GM23338 (cell line): Measurements from ENCODE around the gene DIP2C. TPM values are rescaled to one million over a fixed set of nuclear protein-coding genes. Genes with fewer than 3 reads are reported as not detected.

Experiments
- ATAC-seq: fragments of 200-7000 bp; cut with Tn5 transposase; 3 replicates; pipeline ENCODE4 v1.9.1; 2020
- DNase-seq: peaks from one replicate; pipeline ENCODE4 v3.0.0-alpha.2; 2015; ENCODE audit warnings: low spot score
- H2AFZ ChIP-seq: fragments of 200-600 bp; sonication (generic); 2 replicates; pipeline ENCODE4 v1.8.0; 2016; ENCODE audit warnings: antibody characterized with exemption, mild to moderate bottlenecking, moderate library complexity
- H3F3A ChIP-seq: fragments of 200-600 bp; sonication (generic); replicated peaks from 2 replicates; pipeline ENCODE4 v1.8.0; 2017; ENCODE audit warnings: antibody characterized with exemption, mixed run types, low read depth
- H3K27ac ChIP-seq: fragments of 200-600 bp; sonication (generic); 2 replicates; pipeline ENCODE4 v1.6.1; 2016; ENCODE audit warnings: low read depth
- H3K27me3 ChIP-seq: fragments of 200-600 bp; sonication (generic); 2 replicates; pipeline ENCODE4 v1.8.0; 2016; ENCODE audit warnings: mild to moderate bottlenecking, mixed run types, moderate library complexity; ENCODE audit not compliant: insufficient read depth
- H3K36me3 ChIP-seq: fragments of 200-600 bp; sonication (generic); 2 replicates; pipeline ENCODE4 v1.8.0; 2016; ENCODE audit warnings: mild to moderate bottlenecking; ENCODE audit not compliant: insufficient read depth
- H3K4me1 ChIP-seq: fragments of 200-600 bp; sonication (generic); 2 replicates; pipeline ENCODE4 v1.8.0; 2016; ENCODE audit warnings: mild to moderate bottlenecking, moderate library complexity; ENCODE audit not compliant: insufficient read depth
- H3K4me2 ChIP-seq: fragments of 200-600 bp; sonication (generic); 2 replicates; pipeline ENCODE4 v1.7.1; 2017; ENCODE audit warnings: mixed run types
- H3K4me3 ChIP-seq: fragments of 200-600 bp; sonication (generic); 2 replicates; pipeline ENCODE4 v1.6.1; 2016; ENCODE audit warnings: mixed run types
- H3K79me2 ChIP-seq: fragments of 200-600 bp; sonication (generic); replicated peaks from 2 replicates; pipeline ENCODE4 v1.8.0; 2017; ENCODE audit warnings: mild to moderate bottlenecking; ENCODE audit not compliant: insufficient read depth
- H3K9me2 ChIP-seq: fragments of 200-600 bp; sonication (generic); 2 replicates; pipeline ENCODE4 v1.8.0; 2017; ENCODE audit not compliant: insufficient read depth
- H4K20me1 ChIP-seq: fragments of 200-600 bp; sonication (generic); replicated peaks from 2 replicates; pipeline ENCODE4 v1.8.0; 2017; ENCODE audit warnings: mild to moderate bottlenecking; ENCODE audit not compliant: insufficient read depth
- H3K27ac Mint-ChIP-seq: 2 replicates; pipeline ENCODE4 v1.8.0; 2020; ENCODE audit warnings: inconsistent platforms, mild to moderate bottlenecking, moderate library complexity, mixed read lengths
- H3K27me3 Mint-ChIP-seq: 3 replicates; pipeline ENCODE4 v1.8.0; 2022; ENCODE audit warnings: low read depth, mild to moderate bottlenecking, moderate library complexity, mixed read lengths, inconsistent platforms; ENCODE audit not compliant: insufficient read depth, poor library complexity
- H3K36me3 Mint-ChIP-seq: 3 replicates; pipeline ENCODE4 v1.8.0; 2021; ENCODE audit warnings: low read depth, mild to moderate bottlenecking, inconsistent platforms, moderate library complexity, mixed read lengths
- H3K4me1 Mint-ChIP-seq: 3 replicates; pipeline ENCODE4 v1.8.0; 2020; ENCODE audit warnings: mild to moderate bottlenecking, inconsistent platforms, mixed read lengths
- H3K4me3 Mint-ChIP-seq: 3 replicates; pipeline ENCODE4 v1.8.0; 2021; ENCODE audit warnings: moderate library complexity, mild to moderate bottlenecking, inconsistent platforms, mixed read lengths
- H3K9me3 Mint-ChIP-seq: 3 replicates; pipeline ENCODE4 v1.8.0; 2020; ENCODE audit warnings: moderate library complexity, mild to moderate bottlenecking, inconsistent platforms, mixed read lengths
- CREB1 ChIP-seq: fragments of 250-450 bp; sonication (Bioruptor Pico); IDR thresholded peaks from 2 replicates; pipeline ENCODE4 v1.5.0; 2020; ENCODE audit warnings: low read depth, mild to moderate bottlenecking, moderate library complexity
- CTCF ChIP-seq, 2 experiments: fragments of 200-600 bp in 1 of 2; sonication (generic) in 1 of 2; conservative IDR thresholded peaks; 2 replicates each; pipeline versions ENCODE4 v1.5.1 to v1.6.1; 2016 to 2017; ENCODE audit warnings: antibody characterized with exemption in 2 of 2, low read depth in 2 of 2, mild to moderate bottlenecking in 2 of 2, moderate library complexity in 1 of 2
- EZH2 ChIP-seq: fragments of 200-600 bp; sonication (generic); IDR thresholded peaks from one replicate; pipeline ENCODE4 v1.8.0; 2017; ENCODE audit warnings: antibody characterized with exemption, mild to moderate bottlenecking, low read depth; ENCODE audit not compliant: unreplicated experiment
- EZH2phosphoT487 ChIP-seq: fragments of 200-600 bp; sonication (generic); IDR thresholded peaks from one replicate; pipeline ENCODE4 v1.8.1; 2018; ENCODE audit warnings: antibody characterized with exemption; ENCODE audit not compliant: unreplicated experiment
- NANOG ChIP-seq: IDR thresholded peaks from 2 replicates; pipeline ENCODE4 v1.6.1; 2016; ENCODE audit warnings: antibody characterized with exemption, borderline replicate concordance
- POLR2AphosphoS5 ChIP-seq: IDR thresholded peaks from 2 replicates; pipeline ENCODE4 v1.6.1; 2016; ENCODE audit warnings: antibody characterized with exemption, low read depth
- STAT1 ChIP-seq: IDR thresholded peaks from one replicate; pipeline ENCODE4 v1.6.1; 2016; ENCODE audit warnings: antibody characterized with exemption; ENCODE audit not compliant: unreplicated experiment
- ZNF331 ChIP-seq: fragments of 250-450 bp; sonication (Bioruptor Pico); IDR thresholded peaks from 2 replicates; pipeline ENCODE4 v1.5.0; 2020; ENCODE audit warnings: low read depth, mild to moderate bottlenecking, moderate library complexity
- ZNF462 ChIP-seq: fragments of 250-450 bp; sonication (Bioruptor Pico); IDR thresholded peaks from 2 replicates; pipeline ENCODE4 v1.5.0; 2020; ENCODE audit warnings: mild to moderate bottlenecking, moderate library complexity
- polyA plus RNA-seq: library from polyadenylated mRNA; unstranded; fragments of >200 nt; fragmentation: Nextera tagmentation; extraction: Ambion mirVana; gene quantifications from 2 replicates; pipeline ENCODE4 v1.2.1, GENCODE V29; 2016
- total RNA-seq: library from RNA; depleted of rRNA; stranded (reverse); fragments of >200 nt; shearing (Covaris generic); gene quantifications from 2 replicates; pipeline ENCODE4 v1.2.3, GENCODE V29; 2014

The DIP2C gene
- total and polyA plus RNA-seq, 2 experiments from 2014 or later, result 5.1 to 7.7 TPM

DNA sequence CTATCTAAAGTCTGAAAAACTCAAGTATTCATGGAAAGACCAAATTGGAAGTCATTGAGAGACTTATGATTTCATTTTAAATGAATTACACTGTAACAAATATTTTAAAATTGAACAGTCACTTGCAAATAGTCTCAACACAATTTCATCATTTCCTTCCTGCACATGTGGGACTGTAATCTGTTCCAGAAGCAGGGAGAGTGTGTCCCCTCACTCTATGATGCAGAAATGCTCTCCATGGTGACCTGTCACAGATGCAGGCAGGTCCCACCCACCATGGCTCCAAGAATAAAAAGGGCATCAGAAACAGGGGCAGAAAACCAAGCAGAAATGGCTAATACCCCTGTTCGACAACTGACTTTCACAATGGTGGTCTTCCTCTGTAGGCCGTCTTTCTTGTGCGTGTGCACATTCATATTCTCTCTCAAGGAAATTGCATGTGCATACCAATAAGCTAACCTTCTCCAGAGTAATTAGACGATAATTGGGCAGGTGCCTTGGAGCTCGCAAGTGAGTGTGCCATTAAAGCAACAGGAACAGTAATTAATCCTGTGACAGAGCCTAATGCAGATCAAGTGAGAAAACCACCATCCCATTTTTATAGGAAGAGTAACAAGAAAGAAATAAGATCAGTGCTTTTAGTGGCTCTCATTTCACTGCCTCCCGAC lies 383.3 kb downstream of the DIP2C start:
- Mint-ChIP-seq H3K9me3 (no peaks in the 10 kb centered on the region), H3K27me3 (peaks cover 4% of the 10 kb centered on the region), H3K4me3 (no peak overlapping the region), H3K27ac (peak overlapping the region; percentile 57; the same call in 1 of the 2 replicates), H3K4me1 (peaks cover 16% of the 10 kb centered on the region), H3K36me3 (0 out of 3 replicates have a peak, but pooled peaks cover 5% of the 10 kb centered on the region)
- no peaks in the 10 kb centered on the region for H4K20me1 ChIP-seq
- no peak overlapping the region for H3K4me3 ChIP-seq
- H3K79me2 ChIP-seq, result no peaks in the 10 kb centered on the region
- no peak overlapping the region for H3K4me2 ChIP-seq
- H3F3A ChIP-seq, result no peaks in the 10 kb centered on the region
- H3K27me3 ChIP-seq, result no peaks in the 10 kb centered on the region
- H3K4me1 ChIP-seq, result peaks cover 6% of the 10 kb centered on the region; the same call in 1 of the 2 replicates
- no peak overlapping the region for H2AFZ ChIP-seq
- no peak for TF ChIP-seq CTCF (conservative IDR thresholded peaks at IDR 0.05; ENCODE audit: low read depth in 2 of 2)
- no peak for TF ChIP-seq NANOG
- TF ChIP-seq EZH2, result no peak
- no peak for TF ChIP-seq EZH2phosphoT487
- TF ChIP-seq STAT1, result no peak
- no peak for TF ChIP-seq CREB1
- no peak for TF ChIP-seq ZNF331 (CRISPR knock-in tag)
- no peaks in the 10 kb centered on the region for H3K9me2 ChIP-seq
- ATAC-seq (no peak), DNase-seq (no peak)
- no peaks in the 10 kb centered on the region for H3K36me3 ChIP-seq
- peak overlapping the region; percentile 59; the same call in 1 of the 2 replicates for H3K27ac ChIP-seq

- no peak overlapping the region for H3K4me3 Mint-ChIP-seq
- ATAC-seq (no peak), DNase-seq (no peak)
- no peak overlapping the region for H3K27ac Mint-ChIP-seq
- Histone ChIP-seq H3F3A (no peaks in the 10 kb centered on the region), H3K27ac (no peak overlapping the region), H3K27me3 (no peaks in the 10 kb centered on the region), H3K4me2 (no peak overlapping the region), H3K79me2 (no peaks in the 10 kb centered on the region), H4K20me1 (no peaks in the 10 kb centered on the region), H3K4me3 (no peak overlapping the region), H3K36me3 (no peaks in the 10 kb centered on the region), H3K9me2 (no peaks in the 10 kb centered on the region), H3K4me1 (peaks cover 6% of the 10 kb centered on the region; the same call in 1 of the 2 replicates), H2AFZ (no peak overlapping the region)
- H3K27me3 Mint-ChIP-seq, result peaks cover 4% of the 10 kb centered on the region
- H3K9me3 Mint-ChIP-seq, result no peaks in the 10 kb centered on the region
- peaks cover 16% of the 10 kb centered on the region for H3K4me1 Mint-ChIP-seq
- H3K36me3 Mint-ChIP-seq, result peaks cover 8% of the 10 kb centered on the region; the same call in 1 of the 3 replicates
- TF ChIP-seq EZH2phosphoT487 (no peak), NANOG (no peak), STAT1 (no peak), POLR2AphosphoS5 (no peak), ZNF462 (CRISPR knock-in tag) (no peak), CTCF (conservative IDR thresholded peaks at IDR 0.05; ENCODE audit: low read depth in 2 of 2) (no peak)
Measured at GRCh38 chr10:305034-305433, 384.4 kb downstream of the DIP2C start.
